GM20431 (cell line): Measurements from ENCODE around the gene MDM4.

Experiments used
- in situ Hi-C: fragments of 300-500 bp; cut with MseI, MboI; formaldehyde crosslinking; loops from one replicate; pipeline ENCODE4 v1.15.0; 2020; ENCODE audit warnings: low sequenced_read_pairs; ENCODE audit not compliant: unreplicated experiment

MDM4 gene

GRCh38 chr1:204572923-204573922, 57.0 kb downstream of the MDM4 start:
- in situ Hi-C loops, result no loop called here

- in situ Hi-C loops, result no loop called here
Measured at GRCh38 chr1:204574016-204574864, 58.0 kb downstream of the MDM4 start.

DNA sequence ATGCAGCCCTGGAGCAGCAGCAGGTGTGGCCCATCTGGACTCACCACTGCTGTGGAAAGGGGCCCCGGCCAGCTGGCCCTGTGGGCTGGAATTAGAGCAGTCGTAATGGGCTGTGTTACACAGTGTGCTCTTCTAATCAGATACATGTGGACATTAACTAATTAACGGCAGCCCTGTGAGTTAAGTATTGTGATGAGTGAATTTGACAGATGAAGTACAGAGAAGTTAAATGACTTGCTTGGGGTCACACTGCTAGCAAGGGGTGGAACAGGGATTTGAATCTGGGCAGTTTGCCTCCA, 58.6 kb downstream of the MDM4 start:
- in situ Hi-C loops, result no loop called here

- in situ Hi-C loops, result no loop called here
Measured at GRCh38 chr1:204575221-204576190, 59.3 kb downstream of the MDM4 start.

- in situ Hi-C loops, result no loop called here
Measured at GRCh38 chr1:204576422-204576821, 60.2 kb downstream of the MDM4 start.

DNA sequence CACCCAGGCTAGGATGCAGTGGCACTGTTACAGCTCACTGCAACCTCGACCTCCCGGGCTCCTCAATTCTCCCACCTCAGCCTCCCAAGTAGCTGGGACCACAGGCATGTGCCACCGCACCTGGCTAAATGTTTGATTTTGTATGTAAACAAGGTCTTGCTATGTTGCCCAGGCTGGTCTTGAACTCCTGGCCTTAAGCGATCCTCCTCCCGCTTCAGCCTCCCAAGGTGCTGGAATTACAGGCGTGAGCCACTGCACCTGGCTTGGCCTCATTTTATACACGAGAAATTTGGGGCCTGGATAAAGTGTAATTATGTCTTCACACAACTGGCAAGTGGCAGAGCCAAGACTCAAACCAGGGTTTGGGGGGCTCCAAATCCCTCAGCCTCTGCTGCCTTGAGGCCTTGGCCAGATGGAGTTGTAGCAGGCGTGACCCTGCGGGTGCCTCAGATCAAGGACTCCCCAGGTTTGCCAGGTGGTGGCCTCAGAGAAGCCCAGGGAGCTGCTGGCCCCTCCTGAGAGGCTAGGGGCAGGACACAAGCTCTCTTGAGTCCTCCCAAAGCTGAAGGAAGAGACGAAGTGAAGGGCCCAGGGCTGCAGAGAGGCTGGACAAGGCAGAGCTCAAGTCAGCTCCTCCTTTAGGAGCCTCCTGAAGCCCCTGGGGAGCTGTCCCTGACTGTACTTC, 61.7 kb downstream of the MDM4 start:
- in situ Hi-C loops, result no loop called here

GRCh38 chr1:204578867-204579664, 62.9 kb downstream of the MDM4 start:
- in situ Hi-C loops, result no loop called here

GRCh38 chr1:204579681-204580080, 63.5 kb downstream of the MDM4 start:
- in situ Hi-C loops, result no loop called here

DNA sequence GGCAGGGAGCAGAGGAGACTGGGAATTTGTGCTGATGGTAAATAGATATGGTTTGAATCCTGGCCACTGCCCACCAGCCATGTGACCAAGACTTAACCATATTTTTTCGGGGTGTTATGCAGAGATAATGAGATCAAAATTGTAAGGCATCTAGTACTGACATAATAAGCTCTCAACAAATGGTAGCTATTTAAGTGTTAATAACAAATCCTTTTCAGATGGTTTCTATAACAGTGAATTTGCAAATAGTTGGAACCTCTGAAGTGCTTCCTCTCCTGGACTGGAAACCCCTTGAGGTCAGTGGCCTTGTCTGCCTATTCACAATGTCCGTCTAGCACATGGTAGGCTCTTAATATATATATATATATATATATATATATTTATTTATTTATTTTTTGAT, 64.7 kb downstream of the MDM4 start:
- in situ Hi-C loops, result no loop called here

DNA sequence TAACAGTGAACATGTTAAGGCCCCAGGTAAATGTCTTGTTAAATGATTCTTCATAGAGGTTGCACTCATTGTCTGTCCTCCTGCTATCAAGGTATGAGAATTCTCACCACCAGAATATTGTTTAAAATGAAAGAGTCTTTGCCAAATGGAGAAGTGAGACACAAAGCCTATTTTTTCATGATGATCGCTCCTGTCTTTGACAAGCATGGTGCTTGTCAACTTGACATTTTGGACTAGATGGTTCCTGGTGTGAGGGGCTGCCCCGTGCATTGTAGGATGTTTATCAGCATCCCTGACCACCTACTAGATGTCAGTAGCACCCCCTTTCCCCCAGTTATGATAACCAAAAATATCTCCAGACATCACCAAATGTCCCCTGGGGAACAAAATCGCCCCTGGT, 65.6 kb downstream of the MDM4 start:
- in situ Hi-C loops, result no loop called here

- in situ Hi-C loops, result no loop called here
Measured at GRCh38 chr1:204583909-204584632, 67.9 kb downstream of the MDM4 start.

GRCh38 chr1:204584699-204585372, 68.6 kb downstream of the MDM4 start:
- in situ Hi-C loops, result no loop called here

DNA sequence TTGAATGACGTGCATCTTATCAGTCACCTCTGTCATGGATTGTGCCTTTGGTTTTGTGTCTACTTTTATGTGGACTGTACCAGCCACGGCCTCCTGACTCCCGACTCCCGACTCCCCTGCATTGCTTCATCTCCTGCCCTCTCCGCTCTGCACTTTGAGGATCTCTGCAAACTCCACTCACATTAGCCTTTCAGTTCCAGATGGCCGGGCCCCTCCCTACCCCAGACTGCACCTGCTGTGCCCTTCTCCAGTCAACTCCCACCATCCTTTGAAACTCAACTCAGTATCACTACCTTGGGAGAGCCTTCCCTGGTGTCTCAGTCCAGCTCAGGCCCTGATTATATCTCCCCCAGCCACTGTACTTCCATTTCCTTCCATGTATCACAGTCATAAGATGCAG, 71.4 kb downstream of the MDM4 start:
- in situ Hi-C loops, result no loop called here

DNA sequence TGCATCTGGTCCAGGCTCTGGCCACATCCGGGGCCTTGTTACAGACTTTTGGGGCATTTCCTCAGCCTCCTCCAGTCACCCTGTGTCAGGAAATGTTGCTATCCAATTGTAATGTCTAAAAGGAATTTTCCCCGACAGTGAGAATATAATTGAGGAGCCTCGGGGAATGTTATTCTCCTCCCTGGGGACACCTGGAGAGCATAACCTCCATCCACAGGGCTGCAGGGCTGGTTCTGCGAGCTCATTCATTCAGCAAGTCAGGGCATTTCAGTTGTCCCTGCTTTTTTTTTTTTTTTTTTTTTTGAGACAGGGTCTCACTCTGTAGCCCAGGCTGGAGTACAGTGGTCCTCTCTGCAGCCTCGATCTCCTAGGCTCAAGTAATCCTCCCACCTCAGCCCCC, 72.6 kb downstream of the MDM4 start:
- in situ Hi-C loops, result no loop called here

DNA sequence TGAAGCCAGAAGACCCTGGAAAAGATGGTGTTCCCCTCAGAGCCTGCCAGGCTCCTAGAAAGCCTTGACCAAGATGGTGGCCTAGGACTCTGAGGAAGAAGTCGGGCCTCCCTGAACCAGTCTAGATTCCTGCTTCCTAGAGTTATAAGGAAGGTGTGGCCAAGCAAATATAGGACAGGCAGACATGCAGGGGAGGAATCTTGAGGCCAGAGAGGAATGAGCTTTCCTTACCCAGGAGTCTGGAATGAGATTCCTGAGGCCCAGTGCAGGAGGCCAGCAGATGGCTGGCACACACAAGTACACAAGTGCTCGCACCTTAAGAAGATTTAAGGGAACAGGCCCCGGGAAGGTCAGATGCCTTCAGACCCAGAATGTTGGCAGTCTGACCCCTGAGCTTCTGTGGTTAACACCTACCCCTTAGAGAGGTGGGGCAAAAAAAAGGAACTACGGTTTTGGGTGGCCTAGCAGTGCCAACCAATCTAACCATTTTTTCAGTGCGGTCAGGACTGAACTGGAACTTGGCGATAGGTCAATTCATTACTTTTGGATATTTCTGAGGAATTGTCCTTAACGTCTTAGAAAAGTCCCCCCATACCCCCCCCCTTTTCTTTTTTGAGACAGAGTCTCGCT, 73.3 kb downstream of the MDM4 start:
- in situ Hi-C loops, result no loop called here

DNA sequence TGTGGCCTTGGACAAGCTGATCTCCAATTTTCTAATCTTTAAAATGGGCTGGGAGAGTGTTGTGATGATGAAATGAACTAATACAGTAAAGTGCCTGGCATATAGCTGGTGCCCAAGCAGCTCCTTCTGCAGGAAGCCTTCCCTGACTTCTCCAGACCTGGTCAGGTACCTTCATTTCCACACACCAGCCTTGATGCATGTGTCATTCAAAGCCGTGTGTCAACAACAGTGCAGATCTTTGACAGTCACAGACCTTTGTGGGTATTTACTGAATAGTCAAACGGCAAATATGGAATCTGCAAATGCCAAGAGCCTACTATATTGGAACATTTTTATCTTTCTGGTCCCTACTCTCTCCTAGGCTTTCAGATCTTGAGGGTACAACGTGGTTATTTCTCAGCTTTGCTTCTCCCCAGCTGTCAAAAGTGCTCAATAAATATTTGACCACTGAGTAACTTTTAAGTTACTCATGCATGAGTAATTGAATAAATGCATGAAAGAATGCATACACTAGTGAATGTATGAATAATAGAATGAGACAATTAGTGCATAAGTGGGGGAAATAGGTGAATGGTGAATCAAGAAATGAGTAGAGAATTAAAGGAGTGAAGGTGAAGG, 75.4 kb downstream of the MDM4 start:
- in situ Hi-C loops, result no loop called here
